ENCODE measurements around the gene AHCYL2.
"Not testable (repeated sequence)": the region's sequence is repeated elsewhere in the genome, so short reads cannot be mapped to it uniquely, and the experiment has no call there.

AHCYL2 gene

GRCh38 chr7:129347330-129347729 is 122.5 kb downstream of the AHCYL2 start:
- TF ChIP-seq, protein P1, sequence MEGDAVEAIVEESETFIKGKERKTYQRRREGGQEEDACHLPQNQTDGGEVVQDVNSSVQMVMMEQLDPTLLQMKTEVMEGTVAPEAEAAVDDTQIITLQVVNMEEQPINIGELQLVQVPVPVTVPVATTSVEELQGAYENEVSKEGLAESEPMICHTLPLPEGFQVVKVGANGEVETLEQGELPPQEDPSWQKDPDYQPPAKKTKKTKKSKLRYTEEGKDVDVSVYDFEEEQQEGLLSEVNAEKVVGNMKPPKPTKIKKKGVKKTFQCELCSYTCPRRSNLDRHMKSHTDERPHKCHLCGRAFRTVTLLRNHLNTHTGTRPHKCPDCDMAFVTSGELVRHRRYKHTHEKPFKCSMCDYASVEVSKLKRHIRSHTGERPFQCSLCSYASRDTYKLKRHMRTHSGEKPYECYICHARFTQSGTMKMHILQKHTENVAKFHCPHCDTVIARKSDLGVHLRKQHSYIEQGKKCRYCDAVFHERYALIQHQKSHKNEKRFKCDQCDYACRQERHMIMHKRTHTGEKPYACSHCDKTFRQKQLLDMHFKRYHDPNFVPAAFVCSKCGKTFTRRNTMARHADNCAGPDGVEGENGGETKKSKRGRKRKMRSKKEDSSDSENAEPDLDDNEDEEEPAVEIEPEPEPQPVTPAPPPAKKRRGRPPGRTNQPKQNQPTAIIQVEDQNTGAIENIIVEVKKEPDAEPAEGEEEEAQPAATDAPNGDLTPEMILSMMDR (conservative IDR thresholded peaks at IDR 0.05; ENCODE audit: control insufficient read depth, insufficient read depth, low read depth, low read length): no peak
- H3K4me3 ChIP-seq (ENCODE audit: control insufficient read depth, low read depth, low read length): no peak overlapping the region
- no peak for DNase-seq (ENCODE audit: low read depth)

- DNase-seq (ENCODE audit: low read depth): no peak
- H3K4me3 ChIP-seq (ENCODE audit: control insufficient read depth, low read depth, low read length): no peak overlapping the region
- TF ChIP-seq, protein P1 (conservative IDR thresholded peaks at IDR 0.05; ENCODE audit: control insufficient read depth, insufficient read depth, low read depth, low read length): no peak
These were observed 123.4 kb downstream of the AHCYL2 start for GRCh38 chr7:129348023-129348740.

DNA sequence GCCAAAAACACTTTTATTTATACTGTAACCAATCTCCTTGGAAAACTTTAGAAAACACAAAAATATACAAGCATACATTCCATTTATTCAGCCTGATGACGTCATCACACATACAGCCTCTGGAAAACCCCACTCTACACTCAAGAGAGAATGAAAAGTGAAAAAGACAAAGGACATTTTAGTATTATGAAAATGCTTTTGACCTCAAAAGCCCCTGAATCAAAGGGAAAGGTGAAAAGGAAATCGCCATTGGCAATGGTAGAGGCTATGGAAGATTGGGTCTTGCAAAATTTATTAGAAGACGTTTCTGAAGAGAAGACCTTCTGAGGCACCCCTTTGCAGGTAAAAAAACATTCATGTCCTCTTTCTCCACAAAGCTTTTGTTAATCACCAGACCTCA is 126.5 kb downstream of the AHCYL2 start:
- peak; percentile 11 for DNase-seq (ENCODE audit: low read depth)
- no peak overlapping the region for H3K4me3 ChIP-seq (ENCODE audit: control insufficient read depth, low read depth, low read length)
- TF ChIP-seq, protein P1 (conservative IDR thresholded peaks at IDR 0.05; ENCODE audit: control insufficient read depth, insufficient read depth, low read depth, low read length): no peak

DNA sequence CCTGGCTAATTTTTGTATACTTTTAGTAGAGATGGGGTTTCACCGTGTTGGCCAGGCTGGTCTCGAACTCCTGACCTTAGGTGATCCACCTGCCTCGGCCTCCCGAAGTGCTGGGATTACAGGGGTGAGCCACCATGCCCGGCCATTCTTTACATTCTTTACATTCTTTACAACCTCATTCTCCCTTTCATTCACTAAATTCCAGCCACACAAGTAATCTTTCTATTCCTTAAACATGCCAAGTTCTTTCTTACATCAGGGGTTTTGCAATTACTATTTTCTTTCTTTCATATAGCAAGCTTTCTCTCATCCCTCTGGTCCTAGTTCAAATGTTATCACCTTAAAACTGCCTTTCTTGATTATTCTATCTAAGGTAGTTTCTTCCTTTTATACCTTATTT is 128.3 kb downstream of the AHCYL2 start:
- DNase-seq (ENCODE audit: low read depth): not testable (repeated sequence)

GRCh38 chr7:129354428-129355157 is 129.8 kb downstream of the AHCYL2 start:
- DNase-seq (ENCODE audit: low read depth): no peak
- no peak overlapping the region for H3K4me3 ChIP-seq (ENCODE audit: control insufficient read depth, low read depth, low read length)
- TF ChIP-seq, protein P1 (conservative IDR thresholded peaks at IDR 0.05; ENCODE audit: control insufficient read depth, insufficient read depth, low read depth, low read length): no peak

More for the DNA sequence above, 128.3 kb downstream of the AHCYL2 start:
- not testable (repeated sequence) for H3K4me3 ChIP-seq (ENCODE audit: control insufficient read depth, low read depth, low read length)

DNA sequence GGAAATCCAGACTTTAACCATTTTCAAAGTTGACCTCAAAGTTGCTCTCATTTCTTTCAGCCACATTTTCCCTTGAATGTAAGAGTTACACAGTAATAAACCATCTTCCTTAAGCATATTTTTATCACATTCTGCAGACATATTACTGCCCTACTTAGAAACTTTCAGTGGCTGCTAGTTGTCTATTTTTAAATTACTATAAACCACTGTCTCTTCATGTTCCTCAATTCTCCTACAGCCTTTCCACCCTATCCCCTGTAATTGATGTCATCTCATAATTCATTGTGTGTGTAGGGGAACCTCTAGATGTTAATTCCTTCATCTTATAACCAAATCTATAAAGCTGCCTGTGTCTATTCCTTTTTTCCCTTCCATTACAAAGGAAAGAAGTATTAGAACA is 131.3 kb downstream of the AHCYL2 start:
- H3K4me3 ChIP-seq (ENCODE audit: control insufficient read depth, low read depth, low read length): no peak overlapping the region
- TF ChIP-seq, protein P1 (conservative IDR thresholded peaks at IDR 0.05; ENCODE audit: control insufficient read depth, insufficient read depth, low read depth, low read length): no peak
- no peak for DNase-seq (ENCODE audit: low read depth)

DNA sequence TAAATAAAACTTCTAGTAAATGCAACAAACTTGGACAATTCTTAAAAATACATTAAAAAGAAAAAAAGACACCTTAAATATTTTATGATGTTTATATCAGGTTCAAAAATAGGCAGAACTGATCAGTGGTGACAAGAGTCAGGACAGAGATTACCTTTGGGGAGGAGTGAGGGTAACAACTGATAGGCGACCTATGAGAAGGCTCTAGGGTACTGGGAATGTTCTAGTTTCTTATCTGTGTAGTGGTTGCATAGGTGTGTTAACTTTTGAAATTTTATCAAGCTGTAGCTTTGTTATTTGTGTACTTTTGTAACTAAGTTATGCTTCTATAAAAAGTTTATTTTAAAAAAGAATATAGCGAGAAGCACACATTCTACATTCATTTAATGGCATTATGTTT is 134.3 kb downstream of the AHCYL2 start:
- DNase-seq (ENCODE audit: low read depth): no peak

More for the DNA sequence above, 134.3 kb downstream of the AHCYL2 start:
- no peak overlapping the region for H3K4me3 ChIP-seq (ENCODE audit: control insufficient read depth, low read depth, low read length)
- TF ChIP-seq, protein P1 (conservative IDR thresholded peaks at IDR 0.05; ENCODE audit: control insufficient read depth, insufficient read depth, low read depth, low read length): no peak
